IMR-90 (cell line): ENCODE data around the gene SPNS2. TPM values are rescaled to one million over a fixed set of nuclear protein-coding genes. Genes with fewer than 3 reads are reported as not detected.

ENCODE experiments used
- ATAC-seq: fragments of 200-7000 bp; cut with Tn5 transposase; 2 replicates; pipeline ENCODE4 v1.9.1; 2020; ENCODE audit warnings: low read depth, mild to moderate bottlenecking, moderate library complexity
- BruUV-seq: library from RNA; stranded (reverse); fragments of 400-500 nt; replicated peaks from 2 replicates; lab custom pipeline; 2021; lab: Mats Ljungman, UMichigan
- CTCF ChIA-PET: fragments of 300-600 bp; formaldehyde crosslinking; extraction: SDS; loops from one replicate; lab custom pipeline; 2021; ENCODE audit warnings: antibody characterized with exemption; lab: Yijun Ruan, JAX
- POLR2A ChIA-PET: fragments of 300-600 bp; sonication (Branson Sonifier 250); formaldehyde crosslinking; loops from one replicate; lab custom pipeline; 2022; ENCODE audit warnings: antibody characterized with exemption; ENCODE audit not compliant: unreplicated experiment; lab: Charles Lee
- DNase-seq: peaks from one replicate; pipeline ENCODE4 v3.0.0; 2013
- H2AFZ ChIP-seq: replicated peaks from 2 replicates; pipeline ENCODE3; 2013; ENCODE audit warnings: low read length, mild to moderate bottlenecking; ENCODE audit not compliant: poor library complexity
- H2AK5ac ChIP-seq: 2 replicates; pipeline ENCODE4 v1.6.1; 2013; ENCODE audit warnings: low read depth, low read length, inconsistent platforms
- H2AK9ac ChIP-seq: replicated peaks from 2 replicates; pipeline ENCODE3; 2013; ENCODE audit warnings: mild to moderate bottlenecking, low read depth, low read length, moderate library complexity; ENCODE audit not compliant: poor library complexity
- H2BK120ac ChIP-seq: 2 replicates; pipeline ENCODE4 v1.6.1; 2013; ENCODE audit warnings: low read depth, low read length, inconsistent platforms
- H2BK15ac ChIP-seq: 3 replicates; pipeline ENCODE4 v1.6.1; 2013; ENCODE audit warnings: low read depth, low read length, inconsistent platforms
- H2BK20ac ChIP-seq: 2 replicates; pipeline ENCODE4 v1.6.1; 2013; ENCODE audit warnings: low read depth, mild to moderate bottlenecking, inconsistent platforms, low read length, moderate library complexity
- H2BK5ac ChIP-seq: 2 replicates; pipeline ENCODE4 v1.6.1; 2013; ENCODE audit warnings: mild to moderate bottlenecking, low read depth, low read length, inconsistent platforms; ENCODE audit not compliant: poor library complexity, severe bottlenecking
- H3K14ac ChIP-seq: replicated peaks from 2 replicates; pipeline ENCODE4 v1.6.1; 2013; ENCODE audit warnings: low read depth, low read length, inconsistent platforms
- H3K18ac ChIP-seq: 2 replicates; pipeline ENCODE4 v1.6.1; 2013; ENCODE audit warnings: low read depth, low read length, control low read depth
- H3K23ac ChIP-seq: 2 replicates; pipeline ENCODE4 v1.6.1; 2013; ENCODE audit warnings: low read depth, low read length, inconsistent platforms
- H3K27ac ChIP-seq: 2 replicates; pipeline ENCODE4 v1.5.1; 2013; ENCODE audit warnings: mild to moderate bottlenecking, control low read depth, low read length; ENCODE audit not compliant: insufficient read depth
- H3K27me3 ChIP-seq: 2 replicates; pipeline ENCODE4 v1.6.1; 2013; ENCODE audit warnings: low read length; ENCODE audit not compliant: control insufficient read depth, insufficient read depth
- H3K36me3 ChIP-seq: 2 replicates; pipeline ENCODE4 v1.6.1; 2013; ENCODE audit warnings: low read length, mixed read lengths; ENCODE audit not compliant: control insufficient read depth, insufficient read depth
- H3K4ac ChIP-seq: 2 replicates; pipeline ENCODE4 v1.6.1; 2013; ENCODE audit warnings: low read depth, low read length, inconsistent platforms
- H3K4me1 ChIP-seq: 2 replicates; pipeline ENCODE4 v1.6.1; 2013; ENCODE audit warnings: low read length, mixed read lengths; ENCODE audit not compliant: control insufficient read depth, insufficient read depth
- H3K4me2 ChIP-seq: 2 replicates; pipeline ENCODE4 v1.6.1; 2013; ENCODE audit warnings: low read depth, mild to moderate bottlenecking, control low read depth, low read length, moderate library complexity
- H3K4me3 ChIP-seq: 2 replicates; pipeline ENCODE4 v1.5.1; 2013; ENCODE audit warnings: low read depth, mild to moderate bottlenecking, control low read depth, low read length, moderate library complexity; ENCODE audit not compliant: insufficient read depth
- H3K56ac ChIP-seq: 2 replicates; pipeline ENCODE4 v1.6.1; 2013; ENCODE audit warnings: low read length, inconsistent platforms; ENCODE audit not compliant: insufficient read depth; ENCODE audit errors: extremely low read depth
- H3K79me1 ChIP-seq, 2 experiments: 2 replicates each; pipeline ENCODE4 v1.6.1; 2013; ENCODE audit warnings: low read length in 2 of 2, inconsistent platforms in 1 of 2, low read depth in 1 of 2
- H3K9ac ChIP-seq: 2 replicates; pipeline ENCODE4 v1.6.1; 2013; ENCODE audit warnings: low read depth, low read length, control low read depth
- H3K9me1 ChIP-seq: 2 replicates; pipeline ENCODE4 v1.6.1; 2013; ENCODE audit warnings: low read length, inconsistent platforms; ENCODE audit not compliant: insufficient read depth
- H3K9me3 ChIP-seq: 2 replicates; pipeline ENCODE4 v1.6.1; 2013; ENCODE audit warnings: low read length; ENCODE audit not compliant: control insufficient read depth, insufficient read depth
- H4K20me1 ChIP-seq: 2 replicates; pipeline ENCODE4 v1.6.1; 2013; ENCODE audit warnings: low read length, inconsistent platforms; ENCODE audit not compliant: insufficient read depth
- H4K5ac ChIP-seq: 2 replicates; pipeline ENCODE4 v1.6.1; 2013; ENCODE audit warnings: mild to moderate bottlenecking, low read depth, low read length, control low read depth
- H4K8ac ChIP-seq, 2 experiments: 2 replicates each; pipeline ENCODE4 v1.6.1; 2013; ENCODE audit warnings: low read depth in 2 of 2, low read length in 2 of 2, control low read depth in 1 of 2, inconsistent platforms in 1 of 2
- H4K91ac ChIP-seq: 2 replicates; pipeline ENCODE4 v1.6.1; 2013; ENCODE audit warnings: low read depth, low read length, inconsistent platforms; ENCODE audit not compliant: insufficient read depth
- BHLHE40 ChIP-seq: fragments of 150-350 bp; IDR thresholded peaks from 2 replicates; pipeline ENCODE4 v1.6.1; 2016; ENCODE audit warnings: mild to moderate bottlenecking, low read depth, low read length
- CEBPB ChIP-seq: IDR thresholded peaks from 2 replicates; pipeline ENCODE4 v1.6.1; 2012; ENCODE audit warnings: low read depth, low read length, improper control_type of control experiment
- CTCF ChIP-seq: conservative IDR thresholded peaks from 2 replicates; pipeline ENCODE4 v1.5.1; 2012; ENCODE audit warnings: mild to moderate bottlenecking, low read depth, low read length, improper control_type of control experiment
- FOS ChIP-seq: fragments of 150-350 bp; IDR thresholded peaks from 2 replicates; pipeline ENCODE4 v1.6.1; 2016; ENCODE audit warnings: low read depth, low read length
- MAZ ChIP-seq: IDR thresholded peaks from 2 replicates; pipeline ENCODE4 v1.6.1; 2012; ENCODE audit warnings: low read depth, mild to moderate bottlenecking, low read length, improper control_type of control experiment, moderate library complexity, borderline replicate concordance
- MXI1 ChIP-seq: IDR thresholded peaks from 2 replicates; pipeline ENCODE4 v1.6.1; 2012; ENCODE audit warnings: low read depth, mild to moderate bottlenecking, low read length, moderate library complexity, borderline replicate concordance
- POLR2A ChIP-seq: IDR thresholded peaks from 2 replicates; pipeline ENCODE4 v1.6.1; 2012; ENCODE audit warnings: mild to moderate bottlenecking, low read depth, low read length
- RAD21 ChIP-seq: IDR thresholded peaks from 2 replicates; pipeline ENCODE4 v1.6.1; 2012; ENCODE audit warnings: low read length, improper control_type of control experiment
- RCOR1 ChIP-seq: IDR thresholded peaks from 2 replicates; pipeline ENCODE4 v1.6.1; 2012; ENCODE audit warnings: mild to moderate bottlenecking, low read length, improper control_type of control experiment; ENCODE audit not compliant: insufficient replicate concordance
- RFX5 ChIP-seq: IDR thresholded peaks from 2 replicates; pipeline ENCODE4 v1.8.0; 2012; ENCODE audit warnings: low read depth, mild to moderate bottlenecking, low read length, moderate library complexity
- SMC3 ChIP-seq: fragments of 150-350 bp; IDR thresholded peaks from 2 replicates; pipeline ENCODE4 v1.6.1; 2016; ENCODE audit warnings: low read depth, mild to moderate bottlenecking, antibody characterized with exemption, low read length, moderate library complexity
- USF2 ChIP-seq: fragments of 150-350 bp; IDR thresholded peaks from 2 replicates; pipeline ENCODE4 v1.6.1; 2017; ENCODE audit warnings: mild to moderate bottlenecking, antibody characterized with exemption, low read length, low read depth
- WGBS, 2 experiments: methylation state at CpG; one replicate each; pipeline versions ENCODE4 v1.1.5 to v1.1.7; 2013; ENCODE audit warnings: missing lambda C conversion rate in 2 of 2; ENCODE audit not compliant: insufficient read length in 1 of 2; ENCODE audit errors: extremely low coverage in 2 of 2; 5-methylcytosine and 5-hydroxymethylcytosine counted together
- dilution Hi-C: fragments of 300-500 bp; cut with HindIII; formaldehyde crosslinking; loops from one replicate; pipeline ENCODE4 v1.14.3; 2018; ENCODE audit warnings: low sequenced_read_pairs; ENCODE audit not compliant: unreplicated experiment
- in situ Hi-C: fragments of 300-500 bp; cut with MboI; formaldehyde crosslinking; loops from 3 replicates; pipeline ENCODE4 v1.14.3; 2019; ENCODE audit warnings: low sequenced_read_pairs, inconsistent platforms, mixed read lengths
- intact Hi-C: fragments of 100-400 bp; cut with micrococcal nuclease; formaldehyde crosslinking; loops from 2 replicates; pipeline ENCODE4 v1.10.0; 2022
- polyA plus RNA-seq, 3 experiments: library from polyadenylated mRNA; depleted of rRNA; stranded (reverse); fragments of >200 nt; gene quantifications; 2 replicates each; pipeline ENCODE4 v1.2.3, GENCODE V29; 2012; ENCODE audit warnings: low replicate concordance in 1 of 3
- total RNA-seq: library from RNA; depleted of rRNA; stranded (reverse); fragments of >200 nt; gene quantifications from 2 replicates; pipeline ENCODE4 v1.2.3, GENCODE V29; 2012
- TF ChIP-seq, protein P1 (sequence below): fragments of 150-350 bp; IDR thresholded peaks from 2 replicates; pipeline ENCODE4 v1.6.1; 2016; ENCODE audit warnings: low read depth, mild to moderate bottlenecking, low read length, moderate library complexity, borderline replicate concordance

SPNS2 gene
- total and polyA plus RNA-seq, 2 of the 4 experiments (the other 2 are of a cell fraction), result under 0.01 TPM; not detected in 1

DNA sequence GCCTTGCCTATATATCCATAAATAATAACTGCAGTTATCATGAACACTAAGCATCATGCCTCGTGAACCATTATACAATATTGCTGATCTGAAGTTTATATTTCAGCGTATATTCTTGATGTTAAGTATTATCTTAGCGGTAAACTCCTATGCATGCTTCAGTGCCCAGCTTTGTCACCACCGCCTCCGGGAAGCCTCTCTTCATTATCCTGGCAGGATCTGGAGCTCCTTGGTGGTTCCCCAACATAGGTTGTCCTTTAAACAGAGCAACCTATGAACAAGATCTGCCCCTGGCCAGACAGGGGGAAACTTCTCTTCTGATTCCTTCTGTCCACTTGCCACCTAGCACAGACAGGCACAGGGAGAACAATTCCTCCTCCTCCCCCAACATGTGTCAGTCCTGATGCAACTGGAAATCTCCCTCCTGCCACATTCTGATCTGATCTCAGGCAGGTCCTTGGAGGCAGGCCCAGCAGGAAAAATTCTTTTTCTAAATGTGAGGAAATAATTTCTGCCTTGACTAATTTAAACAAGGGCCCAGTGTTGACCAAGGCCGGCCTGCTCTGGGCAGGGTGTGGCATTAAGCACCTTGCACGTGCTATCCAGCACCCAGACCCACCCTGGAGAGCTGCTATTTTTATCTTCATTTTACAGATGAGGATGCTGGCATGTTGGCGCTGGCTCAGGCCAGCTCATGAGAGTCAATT is 22.4 kb downstream of the SPNS2 start:
- Histone ChIP-seq H3K18ac (no peak overlapping the region), H3K79me1 (no peaks in the 10 kb centered on the region), H3K9me1 (0 out of 2 replicates have a peak, but pooled peaks cover 3% of the 10 kb centered on the region), H3K9me3 (peaks cover 2% of the 10 kb centered on the region; the same call in 1 of the 2 replicates), H3K23ac (no peak overlapping the region), H3K4me2 (no peak overlapping the region), H2AK5ac (no peak overlapping the region), H2AK9ac (no peak overlapping the region), H3K27ac (no peak overlapping the region), H2BK15ac (no peak overlapping the region), H3K9ac (no peak overlapping the region), H2BK120ac (no peak overlapping the region), H2AFZ (no peak overlapping the region), H3K27me3 (peaks cover 3% of the 10 kb centered on the region; the same call in 1 of the 2 replicates), H4K5ac (no peak overlapping the region), H2BK20ac (no peak overlapping the region), H3K36me3 (no peaks in the 10 kb centered on the region), H4K8ac (no peak overlapping the region), H4K91ac (no peak overlapping the region), H2BK5ac (no peak overlapping the region), H3K4me3 (no peak overlapping the region), H3K14ac (no peak overlapping the region), H3K4me1 (peaks cover 6% of the 10 kb centered on the region), H4K20me1 (no peaks in the 10 kb centered on the region), H3K56ac (no peak overlapping the region), H3K4ac (no peak overlapping the region)
- no CpG with 5 or more reads among the region's 8 CpGs for WGBS, 2 experiments
- TF ChIP-seq SMC3, result no peak
- TF ChIP-seq, protein P1, sequence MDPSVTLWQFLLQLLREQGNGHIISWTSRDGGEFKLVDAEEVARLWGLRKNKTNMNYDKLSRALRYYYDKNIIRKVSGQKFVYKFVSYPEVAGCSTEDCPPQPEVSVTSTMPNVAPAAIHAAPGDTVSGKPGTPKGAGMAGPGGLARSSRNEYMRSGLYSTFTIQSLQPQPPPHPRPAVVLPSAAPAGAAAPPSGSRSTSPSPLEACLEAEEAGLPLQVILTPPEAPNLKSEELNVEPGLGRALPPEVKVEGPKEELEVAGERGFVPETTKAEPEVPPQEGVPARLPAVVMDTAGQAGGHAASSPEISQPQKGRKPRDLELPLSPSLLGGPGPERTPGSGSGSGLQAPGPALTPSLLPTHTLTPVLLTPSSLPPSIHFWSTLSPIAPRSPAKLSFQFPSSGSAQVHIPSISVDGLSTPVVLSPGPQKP, result no peak
- TF ChIP-seq CEBPB, result no peak
- no peak for TF ChIP-seq FOS
- TF ChIP-seq USF2, result no peak
- no peak for TF ChIP-seq RAD21
- no peak for TF ChIP-seq MXI1
- no peak for TF ChIP-seq POLR2A
- TF ChIP-seq MAZ, result no peak
- TF ChIP-seq CTCF, result no peak
- no peak for TF ChIP-seq RFX5
- no peak for TF ChIP-seq RCOR1
- no peak for TF ChIP-seq BHLHE40
- CTCF ChIA-PET, result no interaction called here
- DNase-seq, result peak; percentile 54
- in situ Hi-C loops (no loop called here), intact Hi-C loops (no loop called here), dilution Hi-C loops (no loop called here)
- BruUV-seq, result no TSS peak
- POLR2A ChIA-PET, result no interaction called here
- ATAC-seq, result 0 out of 2 replicates have a peak, but pooled peaks have one; percentile 7
